Measurements from ENCODE around the gene XIRP1. TPM values are rescaled to one million over a fixed set of nuclear protein-coding genes. Genes with fewer than 3 reads are reported as not detected.

The XIRP1 gene
- total and polyA plus RNA-seq, 2 donors (not counting 1 experiment from before 2014, with no cell fraction given): 0.05 TPM; not detected in 1

- no peaks in the 10 kb centered on the region for H3K27me3 ChIP-seq (ENCODE audit: control insufficient read depth, insufficient read depth, low read length)
- no peaks in the 10 kb centered on the region for H4K20me1 ChIP-seq (ENCODE audit: control insufficient read depth, extremely low read depth, insufficient read depth, low read length)
- H3K36me3 ChIP-seq (ENCODE audit: control insufficient read depth, insufficient read depth, low read length): no peaks in the 10 kb centered on the region
- H3K4me1 ChIP-seq (ENCODE audit: control insufficient read depth, extremely low read depth, insufficient read depth, low read length): no peaks in the 10 kb centered on the region
- H3K79me2 ChIP-seq (ENCODE audit: control insufficient read depth, insufficient read depth, low read length): no peaks in the 10 kb centered on the region
- H2AFZ ChIP-seq (ENCODE audit: low read length): no peak overlapping the region
- no peak overlapping the region for H3K4me3 ChIP-seq (replicated peaks in 1 of 4; ENCODE audit: control extremely low read depth in 1 of 4, insufficient read depth in 1 of 4, low read depth in 3 of 4, low read length in 4 of 4)
- H3K27ac ChIP-seq (ENCODE audit: insufficient read depth, low read length): no peak overlapping the region
- TF ChIP-seq CTCF (conservative IDR thresholded peaks at IDR 0.05 in 1 of 2, IDR thresholded peaks at IDR 0.05 in 1 of 2; ENCODE audit: low read depth in 1 of 2, low read length in 2 of 2) (no peak), EZH2 (IDR thresholded peaks at IDR 0.05; ENCODE audit: low read length, missing control alignments) (no peak)
- no peak for DNase-seq (ENCODE audit: low read depth in 2 of 2)
- no peak overlapping the region for H3K4me2 ChIP-seq (ENCODE audit: extremely low read depth, insufficient read depth, low read length)
- no peaks in the 10 kb centered on the region for H3K9me3 ChIP-seq (ENCODE audit: control insufficient read depth, insufficient read depth, low read depth, low read length)
- no peak overlapping the region for H3K9ac ChIP-seq (ENCODE audit: insufficient read depth, low read length)
Observed at GRCh38 chr3:39189150-39189958, 3.0 kb downstream of the XIRP1 start.

GRCh38 chr3:39188271-39189149, 3.9 kb downstream of the XIRP1 start:
- Histone ChIP-seq H3K9me3 (ENCODE audit: control insufficient read depth, insufficient read depth, low read depth, low read length) (no peaks in the 10 kb centered on the region), H3K27ac (ENCODE audit: insufficient read depth, low read length) (no peak overlapping the region), H2AFZ (ENCODE audit: low read length) (no peak overlapping the region), H3K36me3 (ENCODE audit: control insufficient read depth, insufficient read depth, low read length) (no peaks in the 10 kb centered on the region), H4K20me1 (ENCODE audit: control insufficient read depth, extremely low read depth, insufficient read depth, low read length) (no peaks in the 10 kb centered on the region), H3K4me3 (replicated peaks in 1 of 4; ENCODE audit: control extremely low read depth in 1 of 4, insufficient read depth in 1 of 4, low read depth in 3 of 4, low read length in 4 of 4) (no peak overlapping the region), H3K27me3 (ENCODE audit: control insufficient read depth, insufficient read depth, low read length) (no peaks in the 10 kb centered on the region), H3K4me2 (ENCODE audit: extremely low read depth, insufficient read depth, low read length) (no peak overlapping the region), H3K9ac (ENCODE audit: insufficient read depth, low read length) (no peak overlapping the region), H3K79me2 (ENCODE audit: control insufficient read depth, insufficient read depth, low read length) (no peaks in the 10 kb centered on the region), H3K4me1 (ENCODE audit: control insufficient read depth, extremely low read depth, insufficient read depth, low read length) (no peaks in the 10 kb centered on the region)
- TF ChIP-seq EZH2 (IDR thresholded peaks at IDR 0.05; ENCODE audit: low read length, missing control alignments): no peak
- no peak for TF ChIP-seq CTCF (conservative IDR thresholded peaks at IDR 0.05 in 1 of 2, IDR thresholded peaks at IDR 0.05 in 1 of 2; ENCODE audit: low read depth in 1 of 2, low read length in 2 of 2)
- no peak for DNase-seq (ENCODE audit: low read depth in 2 of 2)

Data from fibroblast of lung (primary cell).